BE2C (cell line): ENCODE measurements around the gene CYP21A2.

Source experiments
- DNase-seq: peaks from one replicate; pipeline ENCODE4 v3.0.0-alpha.2; 2020
- H3K27me3 ChIP-seq: fragments of 250-450 bp; sonication (Bioruptor Pico); 2 replicates; pipeline ENCODE4 v1.5.1; 2020; ENCODE audit warnings: mild to moderate bottlenecking
- H3K36me3 ChIP-seq: fragments of 250-450 bp; sonication (Bioruptor Pico); 2 replicates; pipeline ENCODE4 v1.5.1; 2020; ENCODE audit warnings: mild to moderate bottlenecking
- H3K4me1 ChIP-seq: fragments of 250-450 bp; sonication (Bioruptor Pico); 2 replicates; pipeline ENCODE4 v1.5.1; 2020
- H3K4me3 ChIP-seq: 2 replicates; pipeline ENCODE4 v1.5.1; 2011; ENCODE audit warnings: low read depth, low read length
- H3K9me3 ChIP-seq: fragments of 250-450 bp; sonication (Bioruptor Pico); 2 replicates; pipeline ENCODE4 v1.5.1; 2020
- CTCF ChIP-seq: IDR thresholded peaks from 2 replicates; pipeline ENCODE4 v1.5.1; 2012; ENCODE audit warnings: mild to moderate bottlenecking, low read depth, low read length

CYP21A2 gene

GRCh38 chr6:32079566-32080290 lies 41.5 kb downstream of the CYP21A2 start:
- Histone ChIP-seq H3K4me1 (no peaks in the 10 kb centered on the region), H3K9me3 (no peaks in the 10 kb centered on the region), H3K27me3 (0 out of 2 replicates have a peak, but pooled peaks cover 5% of the 10 kb centered on the region), H3K4me3 (no peak overlapping the region), H3K36me3 (no peaks in the 10 kb centered on the region)
- TF ChIP-seq CTCF = no peak
- no peak for DNase-seq

- no peaks in the 10 kb centered on the region for H3K4me1 ChIP-seq
- no peak for DNase-seq
- H3K36me3 ChIP-seq = no peaks in the 10 kb centered on the region
- H3K4me3 ChIP-seq = no peak overlapping the region
- H3K27me3 ChIP-seq = peaks cover 9% of the 10 kb centered on the region
- no peaks in the 10 kb centered on the region for H3K9me3 ChIP-seq
- TF ChIP-seq CTCF = no peak
These were observed 43.2 kb downstream of the CYP21A2 start for GRCh38 chr6:32081168-32081990.

- H3K36me3 ChIP-seq = no peaks in the 10 kb centered on the region
- H3K9me3 ChIP-seq = no peaks in the 10 kb centered on the region
- H3K27me3 ChIP-seq = peaks cover 18% of the 10 kb centered on the region
- no peak for DNase-seq
- no peak for TF ChIP-seq CTCF
- no peaks in the 10 kb centered on the region for H3K4me1 ChIP-seq
- H3K4me3 ChIP-seq = no peak overlapping the region
These were observed 44.3 kb downstream of the CYP21A2 start for GRCh38 chr6:32082478-32082877.

GRCh38 chr6:32082935-32083334 lies 44.7 kb downstream of the CYP21A2 start:
- H3K4me3 ChIP-seq = no peak overlapping the region
- no peak for TF ChIP-seq CTCF
- peaks cover 19% of the 10 kb centered on the region for H3K27me3 ChIP-seq
- no peak for DNase-seq
- H3K4me1 ChIP-seq = no peaks in the 10 kb centered on the region
- H3K36me3 ChIP-seq = no peaks in the 10 kb centered on the region
- H3K9me3 ChIP-seq = no peaks in the 10 kb centered on the region

- H3K36me3 ChIP-seq = no peaks in the 10 kb centered on the region
- H3K27me3 ChIP-seq = peaks cover 29% of the 10 kb centered on the region
- H3K9me3 ChIP-seq = no peaks in the 10 kb centered on the region
- no peak overlapping the region for H3K4me3 ChIP-seq
- no peak for DNase-seq
- no peak for TF ChIP-seq CTCF
- no peaks in the 10 kb centered on the region for H3K4me1 ChIP-seq
These were observed 45.9 kb downstream of the CYP21A2 start for GRCh38 chr6:32083812-32084768.
